Measurements from ENCODE around the gene SPRED1.
"Not testable (repeated sequence)": the region's sequence is repeated elsewhere in the genome, so short reads cannot be mapped to it uniquely, and the experiment has no call there.

DNA sequence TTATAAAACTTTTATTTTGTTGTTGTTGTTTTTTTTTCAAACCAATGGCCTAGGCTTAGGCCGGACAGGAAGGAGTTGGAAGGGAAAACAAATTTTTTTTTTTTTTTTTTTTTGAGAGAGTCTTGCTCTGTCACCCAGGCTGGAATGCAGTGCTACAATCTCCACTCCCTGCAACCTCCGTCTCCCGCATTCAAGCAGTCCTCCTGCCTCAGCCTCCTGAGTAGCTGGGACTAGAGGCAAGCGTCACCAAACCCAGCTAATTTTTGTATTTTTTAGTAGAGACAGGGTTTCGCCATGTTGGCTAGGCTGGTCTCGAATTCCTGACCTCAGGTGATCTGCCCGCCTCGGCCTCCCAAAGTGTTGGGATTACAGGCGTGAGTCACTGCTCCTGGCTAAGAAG, 15.6 kb upstream of the SPRED1 start:
- not testable (repeated sequence) for TF ChIP-seq EP300 (IDR thresholded peaks at IDR 0.05; ENCODE audit: low read length); NUFIP1 (IDR thresholded peaks at IDR 0.05; ENCODE audit: partially characterized antibody); OTX1 (CRISPR knock-in tag; IDR thresholded peaks at IDR 0.05); BHLHE40 (IDR thresholded peaks at IDR 0.05; ENCODE audit: low read length); BCL6 (CRISPR knock-in tag; IDR thresholded peaks at IDR 0.05); ATF3 (IDR thresholded peaks at IDR 0.05); ATF3 (CRISPR knock-in tag; conservative IDR thresholded peaks at IDR 0.05); RBM17 (IDR thresholded peaks at IDR 0.05; ENCODE audit: borderline replicate concordance, low read depth, low read length)
- TF ChIP-seq, protein P1, sequence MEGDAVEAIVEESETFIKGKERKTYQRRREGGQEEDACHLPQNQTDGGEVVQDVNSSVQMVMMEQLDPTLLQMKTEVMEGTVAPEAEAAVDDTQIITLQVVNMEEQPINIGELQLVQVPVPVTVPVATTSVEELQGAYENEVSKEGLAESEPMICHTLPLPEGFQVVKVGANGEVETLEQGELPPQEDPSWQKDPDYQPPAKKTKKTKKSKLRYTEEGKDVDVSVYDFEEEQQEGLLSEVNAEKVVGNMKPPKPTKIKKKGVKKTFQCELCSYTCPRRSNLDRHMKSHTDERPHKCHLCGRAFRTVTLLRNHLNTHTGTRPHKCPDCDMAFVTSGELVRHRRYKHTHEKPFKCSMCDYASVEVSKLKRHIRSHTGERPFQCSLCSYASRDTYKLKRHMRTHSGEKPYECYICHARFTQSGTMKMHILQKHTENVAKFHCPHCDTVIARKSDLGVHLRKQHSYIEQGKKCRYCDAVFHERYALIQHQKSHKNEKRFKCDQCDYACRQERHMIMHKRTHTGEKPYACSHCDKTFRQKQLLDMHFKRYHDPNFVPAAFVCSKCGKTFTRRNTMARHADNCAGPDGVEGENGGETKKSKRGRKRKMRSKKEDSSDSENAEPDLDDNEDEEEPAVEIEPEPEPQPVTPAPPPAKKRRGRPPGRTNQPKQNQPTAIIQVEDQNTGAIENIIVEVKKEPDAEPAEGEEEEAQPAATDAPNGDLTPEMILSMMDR (IDR thresholded peaks at IDR 0.05 in 2 of 3, conservative IDR thresholded peaks at IDR 0.05 in 1 of 3; ENCODE audit: insufficient read depth in 2 of 3, low read depth in 1 of 3, low read length in 3 of 3) = not testable (repeated sequence)
- TF ChIP-seq, protein P2, sequence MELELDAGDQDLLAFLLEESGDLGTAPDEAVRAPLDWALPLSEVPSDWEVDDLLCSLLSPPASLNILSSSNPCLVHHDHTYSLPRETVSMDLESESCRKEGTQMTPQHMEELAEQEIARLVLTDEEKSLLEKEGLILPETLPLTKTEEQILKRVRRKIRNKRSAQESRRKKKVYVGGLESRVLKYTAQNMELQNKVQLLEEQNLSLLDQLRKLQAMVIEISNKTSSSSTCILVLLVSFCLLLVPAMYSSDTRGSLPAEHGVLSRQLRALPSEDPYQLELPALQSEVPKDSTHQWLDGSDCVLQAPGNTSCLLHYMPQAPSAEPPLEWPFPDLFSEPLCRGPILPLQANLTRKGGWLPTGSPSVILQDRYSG (tag; conservative IDR thresholded peaks at IDR 0.05; ENCODE audit: low read depth) = not testable (repeated sequence)
